IPS-NIHi7 (cell line): ENCODE data around the gene PKP4.
"Not testable (repeated sequence)": the region's sequence is repeated elsewhere in the genome, so short reads cannot be mapped to it uniquely, and the experiment has no call there.

Experiments used
- DNase-seq: peaks from one replicate; pipeline ENCODE4 v3.0.0; 2012; ENCODE audit warnings: mixed read lengths; ENCODE audit errors: extremely low spot score

Gene PKP4

DNA sequence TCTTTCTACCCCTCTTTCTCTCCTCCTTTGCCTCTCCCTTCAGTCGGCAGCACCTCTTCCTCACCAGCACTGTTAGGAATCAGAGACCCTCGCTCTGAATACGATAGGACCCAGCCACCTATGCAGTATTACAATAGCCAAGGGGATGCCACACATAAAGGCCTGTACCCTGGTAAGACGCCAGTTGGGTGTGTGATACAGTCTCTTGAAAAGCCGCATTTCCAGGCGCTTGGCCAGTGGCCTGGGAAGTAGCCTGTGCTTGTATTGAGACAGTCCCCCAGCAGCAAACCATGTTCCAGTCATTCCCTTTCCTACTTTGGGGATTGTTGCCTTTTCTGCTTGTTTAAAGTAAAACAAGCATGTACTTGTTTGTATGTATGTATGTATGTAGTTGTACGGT, 219.9 kb downstream of the PKP4 start:
- no peak for DNase-seq

DNA sequence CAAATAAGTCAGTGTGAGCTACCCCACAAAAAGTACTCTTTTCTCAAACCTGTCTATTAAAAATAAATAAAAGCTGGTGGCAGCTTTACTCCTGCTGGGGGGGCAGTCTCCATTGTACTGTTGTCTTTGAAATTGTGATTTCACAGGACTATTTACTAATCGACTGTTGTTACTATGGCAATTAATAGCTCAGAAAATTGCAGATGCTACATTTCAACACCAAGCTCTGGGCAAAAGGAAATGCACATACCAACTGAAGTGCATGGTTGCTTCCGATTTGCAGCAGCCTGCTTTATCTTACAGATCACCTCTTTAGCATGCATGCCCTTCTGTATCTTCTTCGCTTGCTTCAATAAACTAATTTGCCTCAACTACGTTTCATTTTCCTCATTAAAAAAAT, 220.8 kb downstream of the PKP4 start:
- no peak for DNase-seq

DNA sequence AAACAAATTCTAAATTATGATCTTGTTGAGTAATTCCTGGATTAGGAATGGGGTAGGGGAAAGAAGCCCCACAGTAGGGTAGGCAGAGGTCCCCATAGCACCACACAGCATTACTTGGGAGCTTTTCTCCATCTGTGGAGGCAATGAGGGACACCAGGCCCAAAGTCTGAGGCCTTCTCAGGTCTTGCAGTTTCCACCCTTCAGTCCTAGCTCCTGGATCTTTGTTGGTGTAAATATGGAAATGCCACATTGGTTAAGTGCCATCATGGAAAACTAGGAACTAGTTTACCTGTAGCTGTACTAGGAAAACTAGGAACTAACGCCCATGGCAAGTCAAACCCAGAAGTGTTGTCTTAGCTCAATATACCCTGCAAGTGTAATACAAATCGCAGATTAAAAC, 225.1 kb downstream of the PKP4 start:
- DNase-seq: no peak

DNA sequence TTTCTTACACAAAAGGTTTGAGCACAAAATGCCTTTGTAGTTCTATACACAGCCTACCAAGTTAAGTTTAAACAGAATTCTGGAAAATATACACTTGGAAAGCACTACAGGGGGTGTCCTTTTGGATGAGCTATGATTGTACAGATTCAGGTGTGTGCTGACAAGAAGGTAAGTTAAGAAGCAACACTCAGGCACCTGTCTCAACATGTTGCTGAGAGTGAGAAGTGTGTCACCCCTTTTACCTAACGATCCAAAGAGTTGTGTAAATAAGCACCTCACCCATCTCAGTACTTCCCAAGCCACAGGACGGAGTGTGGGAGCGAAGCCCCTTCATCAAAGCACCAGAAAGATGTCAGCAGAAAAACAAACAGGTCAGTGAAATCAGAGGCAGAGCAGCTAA, 228.9 kb downstream of the PKP4 start:
- no peak for DNase-seq

DNA sequence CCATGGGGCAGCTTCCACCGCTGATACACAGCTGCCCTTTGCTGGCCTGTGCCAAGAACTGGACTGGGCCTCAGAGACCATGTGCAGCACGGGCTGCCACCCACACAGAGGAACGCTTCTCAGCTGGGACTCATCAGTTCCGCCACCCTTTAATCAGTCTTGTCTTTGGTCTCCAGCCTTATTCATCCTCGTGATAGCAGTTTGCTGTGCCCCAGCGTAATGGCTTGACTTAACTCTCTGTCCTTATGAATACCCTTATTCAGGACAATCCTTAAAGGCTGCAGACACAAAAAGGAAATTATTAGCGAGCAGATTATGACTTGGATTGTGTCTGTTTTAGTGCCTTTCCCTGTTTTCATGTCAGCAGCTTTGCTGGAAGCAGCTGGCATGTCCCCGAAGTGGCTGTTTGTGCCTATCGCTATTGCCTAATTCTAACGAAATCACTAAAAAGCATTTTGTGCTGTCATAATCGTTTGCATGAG, 229.5 kb downstream of the PKP4 start:
- no peak for DNase-seq

DNA sequence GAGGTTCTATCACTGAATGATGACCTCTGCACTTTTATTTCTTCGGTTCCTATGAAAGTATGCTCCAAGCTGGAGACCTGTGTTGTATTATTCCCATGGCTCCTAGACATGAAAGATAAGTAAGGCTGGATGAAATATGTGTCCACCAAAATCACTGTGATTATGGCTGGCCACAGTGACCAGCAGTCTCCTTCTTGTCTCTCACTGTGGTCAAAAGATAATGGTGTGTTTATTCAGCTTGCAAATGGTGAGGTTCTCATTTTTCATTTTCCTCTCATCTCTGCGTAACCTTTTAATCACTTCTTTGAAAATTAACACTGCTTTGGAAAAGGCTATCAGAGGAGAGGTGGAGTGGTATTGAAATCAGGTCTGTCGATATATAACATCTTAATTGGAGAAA, 230.6 kb downstream of the PKP4 start:
- DNase-seq: no peak

DNA sequence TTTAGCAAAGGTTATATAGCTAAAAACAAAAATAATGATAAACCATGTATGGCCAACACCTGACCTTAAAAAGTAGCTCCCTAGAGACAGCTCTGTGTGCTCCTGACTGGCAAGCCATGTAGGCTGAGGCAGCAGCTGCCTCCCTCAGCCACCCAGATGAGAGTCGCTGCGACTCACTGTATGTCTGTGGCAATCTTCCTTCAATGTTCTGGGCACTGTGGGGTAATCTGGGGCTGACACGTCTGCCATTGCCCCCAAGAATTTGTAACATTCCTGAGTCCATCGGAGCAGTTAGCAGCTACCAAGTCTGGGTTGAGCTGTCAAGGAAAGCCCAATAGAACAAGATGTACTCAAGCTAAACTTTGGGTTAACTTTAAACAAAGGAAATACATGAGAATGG, 232.0 kb downstream of the PKP4 start:
- no peak for DNase-seq

DNA sequence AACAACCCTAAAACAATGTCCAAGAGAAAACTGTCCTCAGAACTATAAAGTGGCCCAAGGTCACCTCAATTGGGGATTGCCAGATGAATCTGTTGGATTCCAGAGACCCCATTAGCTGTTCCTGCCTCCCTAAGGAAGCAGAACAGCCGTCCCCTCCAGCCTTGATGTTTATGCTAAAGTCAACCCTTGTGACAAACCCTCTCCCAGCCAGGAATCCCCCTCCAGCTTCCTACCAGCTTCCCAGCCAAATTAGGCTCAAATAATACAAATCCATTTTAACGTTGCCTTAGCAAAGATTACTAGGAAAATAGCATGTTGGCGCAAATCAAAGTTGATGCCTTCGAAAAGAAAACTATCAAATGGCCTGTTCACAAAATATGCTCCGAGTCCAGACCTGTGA, 232.6 kb downstream of the PKP4 start:
- DNase-seq: no peak

DNA sequence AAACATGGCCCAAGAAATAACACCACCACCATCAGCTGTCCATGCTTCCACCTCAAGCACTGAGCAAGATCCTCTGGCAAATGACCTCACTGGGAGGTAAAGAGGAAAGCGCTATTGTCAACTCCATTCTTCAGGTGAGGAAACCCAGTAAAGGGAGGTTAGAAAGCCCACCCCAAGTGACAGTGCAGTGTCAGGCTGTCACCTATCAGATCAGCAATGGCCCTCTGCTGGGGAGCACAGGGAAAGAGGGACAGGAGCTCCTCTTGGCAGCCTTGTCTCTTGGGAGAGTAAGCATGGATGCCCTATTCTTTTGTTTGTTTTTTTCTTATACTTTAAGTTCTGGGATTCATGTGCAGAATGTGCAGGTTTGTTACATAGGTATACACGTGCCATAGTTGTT, 234.1 kb downstream of the PKP4 start:
- no peak for DNase-seq

DNA sequence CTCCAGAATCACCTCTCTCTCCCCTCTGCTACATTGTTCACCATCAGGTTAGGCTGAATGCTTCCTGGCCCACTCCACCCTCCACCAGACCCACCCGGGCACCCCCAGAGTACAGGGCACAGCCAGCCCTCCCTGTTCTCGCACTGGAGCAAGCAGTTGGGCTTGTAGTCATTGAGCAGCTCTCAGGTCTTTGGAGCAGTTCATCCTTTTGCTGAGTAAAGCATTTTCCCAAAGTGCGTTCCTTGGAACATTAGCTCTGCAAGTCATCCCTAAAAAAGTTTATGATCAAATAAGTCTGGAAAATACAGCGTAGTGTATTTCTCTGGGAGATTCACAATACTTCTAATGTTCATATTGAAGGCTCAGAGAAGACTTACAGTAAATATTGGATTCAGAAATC, 234.9 kb downstream of the PKP4 start:
- no peak for DNase-seq

DNA sequence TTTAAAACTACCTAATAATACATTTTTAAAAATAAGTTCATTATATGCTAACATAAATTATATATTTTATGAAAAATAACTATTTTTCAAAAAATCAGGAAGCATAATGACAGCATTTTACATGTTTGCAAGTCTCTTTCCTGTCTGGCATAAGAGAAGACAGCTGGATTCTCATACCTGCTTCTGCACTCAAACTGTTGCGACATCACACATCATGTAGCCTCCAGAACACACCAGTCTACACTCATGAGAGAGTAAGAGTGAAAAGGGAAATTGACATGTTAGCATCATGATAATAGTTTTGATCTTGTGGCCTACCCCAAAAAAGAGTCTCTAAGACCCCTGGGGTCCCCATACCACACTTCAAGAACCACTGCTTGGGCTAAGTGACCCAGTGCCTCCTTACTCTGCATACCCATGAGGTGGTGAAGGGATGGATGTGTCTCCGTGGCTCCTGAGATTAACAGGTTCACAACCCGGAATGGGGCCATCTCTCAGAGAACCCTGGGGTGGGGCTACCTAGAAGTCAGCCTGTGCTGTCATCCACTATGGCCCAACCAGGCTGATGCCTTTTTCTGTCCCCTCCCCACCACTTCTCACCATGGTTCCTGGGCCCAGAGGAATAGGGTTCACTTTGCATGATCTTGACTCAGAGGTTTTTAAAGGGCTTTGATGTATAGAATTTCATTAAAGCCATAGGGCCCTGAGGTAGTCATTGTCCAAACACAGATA, 235.8 kb downstream of the PKP4 start:
- no peak for DNase-seq

DNA sequence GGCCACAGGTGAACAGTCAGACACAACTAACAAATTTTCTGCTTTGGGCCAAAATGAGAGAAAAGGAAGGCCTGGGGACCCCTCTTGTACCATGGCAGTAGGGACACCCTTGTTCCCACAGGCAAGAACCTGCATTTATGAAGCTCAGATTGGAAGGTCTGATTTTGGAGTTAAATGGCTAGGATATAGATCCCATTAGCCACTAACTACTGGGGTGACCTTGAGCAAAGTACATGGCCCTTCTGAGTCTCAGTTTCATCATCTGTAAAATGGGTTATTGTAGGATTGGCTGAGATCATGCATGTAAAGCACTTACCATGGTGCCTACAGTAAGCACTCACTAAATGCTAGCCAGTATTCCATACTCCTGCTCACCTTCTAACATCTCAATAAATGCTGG, 236.7 kb downstream of the PKP4 start:
- no peak for DNase-seq

DNA sequence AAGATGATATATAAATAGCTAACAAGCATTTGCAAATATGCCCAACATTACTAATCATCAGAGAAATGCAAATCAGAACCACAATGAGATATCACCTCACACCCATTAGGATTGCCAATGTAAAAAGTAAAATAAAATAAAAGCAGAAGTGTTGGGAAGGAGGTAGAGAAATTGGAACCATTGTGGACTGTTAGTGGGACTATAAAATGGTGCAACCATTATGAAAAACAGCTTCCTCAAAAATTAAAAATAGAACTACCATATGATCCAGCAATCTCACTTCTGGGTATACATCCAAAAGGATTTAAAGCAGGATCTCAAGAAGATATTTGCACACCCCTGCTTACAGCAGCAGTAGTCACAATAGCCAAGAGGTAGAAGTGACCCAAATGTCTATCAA, 238.6 kb downstream of the PKP4 start:
- DNase-seq: no peak

DNA sequence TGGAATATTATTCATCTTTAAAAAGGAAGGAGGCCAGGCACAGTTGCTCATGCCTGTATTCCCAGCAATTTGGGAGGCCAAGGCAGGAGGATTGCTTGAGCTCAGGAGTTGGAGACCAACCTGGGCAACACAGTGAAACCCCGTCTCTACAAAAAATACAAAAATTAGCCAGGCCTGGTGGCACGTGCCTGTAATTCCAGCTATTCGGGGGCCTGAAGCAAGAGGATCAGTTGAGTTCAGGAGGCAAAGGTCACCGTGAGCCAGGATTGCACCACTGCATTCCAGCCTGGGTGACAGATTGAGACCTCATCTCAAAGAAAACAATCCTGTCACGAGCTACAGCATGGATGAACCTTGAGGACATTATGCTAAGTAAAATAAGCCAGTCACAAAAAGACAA, 239.0 kb downstream of the PKP4 start:
- DNase-seq: not testable (repeated sequence)

DNA sequence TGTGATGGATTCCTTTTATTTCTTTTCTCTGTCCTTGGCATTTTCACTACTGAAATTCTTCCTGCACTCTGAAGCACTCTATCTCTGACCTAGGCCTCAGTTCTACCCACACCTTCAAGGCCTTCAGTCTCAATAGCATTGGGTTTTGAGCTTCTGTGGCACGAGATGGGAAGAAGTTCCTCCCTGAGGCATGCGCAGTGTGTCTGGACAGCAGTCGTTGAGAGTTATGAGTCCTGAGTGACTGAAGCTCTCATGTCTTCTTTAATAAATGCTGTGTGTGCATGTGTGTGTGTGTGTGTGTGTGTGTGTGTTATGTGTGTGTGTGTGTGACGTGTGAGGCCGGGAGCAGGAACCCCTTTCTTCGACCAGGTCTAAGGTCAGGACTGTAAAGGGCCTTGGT, 242.6 kb downstream of the PKP4 start:
- DNase-seq: no peak

DNA sequence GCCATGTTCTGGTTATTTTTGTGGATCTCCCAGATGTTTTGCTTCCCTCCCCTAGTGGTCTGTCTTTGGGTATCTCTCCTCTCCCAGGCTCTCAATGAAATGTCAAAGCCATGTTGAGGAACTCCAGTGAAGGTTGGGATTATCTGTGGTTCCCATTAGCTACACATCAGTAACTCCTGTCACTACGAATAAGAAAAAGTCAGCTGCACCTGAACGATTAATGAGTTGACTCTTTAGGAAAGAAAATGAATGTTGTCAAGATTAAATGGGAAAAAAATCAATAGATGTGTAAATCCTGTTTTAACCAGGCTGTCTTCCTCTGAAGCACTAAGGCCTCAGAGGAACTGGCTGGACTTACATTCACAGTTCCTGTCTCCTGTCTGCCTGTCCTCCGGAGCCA, 244.3 kb downstream of the PKP4 start:
- DNase-seq: no peak

DNA sequence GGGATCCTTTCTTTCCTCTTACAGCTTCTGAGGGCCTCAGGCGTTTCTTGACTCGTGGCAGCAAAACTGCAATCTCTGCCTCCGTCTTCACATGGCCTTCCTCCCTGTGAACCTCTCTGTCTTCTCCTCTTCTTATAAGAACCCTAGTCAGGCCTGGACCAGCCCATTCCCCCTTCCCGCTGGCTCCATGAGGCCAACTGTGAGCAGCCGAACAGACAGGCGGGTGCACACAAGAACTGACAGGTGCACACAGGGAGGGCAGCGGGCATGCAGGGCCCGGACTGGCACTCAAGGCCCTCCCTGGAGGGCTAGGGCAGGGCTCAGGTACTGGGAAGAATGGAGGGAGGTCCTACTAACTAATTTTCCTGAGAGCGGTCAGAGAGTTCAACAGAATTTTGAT, 246.0 kb downstream of the PKP4 start:
- no peak for DNase-seq

DNA sequence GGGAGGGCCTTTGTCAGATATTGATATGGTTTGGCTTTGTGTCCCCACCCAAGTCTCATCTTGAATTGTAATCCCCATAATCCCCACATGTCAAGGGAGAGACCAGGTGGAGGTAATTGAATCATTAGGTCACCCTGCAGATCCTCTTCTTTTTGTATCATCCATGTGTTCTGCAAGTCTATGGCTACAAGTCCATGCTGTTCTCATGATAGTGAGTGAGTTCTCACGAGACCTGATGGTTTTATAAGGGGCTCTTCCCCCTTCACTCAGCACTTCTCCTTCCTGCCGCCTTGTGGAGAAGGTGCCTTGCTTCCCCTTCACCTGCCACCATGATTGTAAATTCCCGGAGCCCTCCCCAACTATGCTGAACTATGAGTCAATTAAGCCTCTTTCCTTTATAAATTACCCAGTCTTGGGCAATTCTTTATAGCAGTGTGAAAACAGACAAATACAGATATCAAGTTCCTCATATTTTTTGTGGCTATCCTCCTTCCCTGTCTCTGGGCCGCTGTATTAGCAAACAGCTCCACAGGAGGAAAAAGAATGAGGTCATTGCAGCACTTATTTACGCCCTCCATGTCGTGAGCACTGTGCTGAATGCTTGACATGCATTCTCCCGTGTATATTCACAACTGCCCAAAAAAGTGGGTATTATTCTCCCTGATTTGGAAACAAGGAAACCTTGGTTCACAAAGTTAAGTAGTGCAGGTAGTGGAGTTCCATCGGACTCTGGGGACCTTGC, 248.1 kb downstream of the PKP4 start:
- not testable (repeated sequence) for DNase-seq

DNA sequence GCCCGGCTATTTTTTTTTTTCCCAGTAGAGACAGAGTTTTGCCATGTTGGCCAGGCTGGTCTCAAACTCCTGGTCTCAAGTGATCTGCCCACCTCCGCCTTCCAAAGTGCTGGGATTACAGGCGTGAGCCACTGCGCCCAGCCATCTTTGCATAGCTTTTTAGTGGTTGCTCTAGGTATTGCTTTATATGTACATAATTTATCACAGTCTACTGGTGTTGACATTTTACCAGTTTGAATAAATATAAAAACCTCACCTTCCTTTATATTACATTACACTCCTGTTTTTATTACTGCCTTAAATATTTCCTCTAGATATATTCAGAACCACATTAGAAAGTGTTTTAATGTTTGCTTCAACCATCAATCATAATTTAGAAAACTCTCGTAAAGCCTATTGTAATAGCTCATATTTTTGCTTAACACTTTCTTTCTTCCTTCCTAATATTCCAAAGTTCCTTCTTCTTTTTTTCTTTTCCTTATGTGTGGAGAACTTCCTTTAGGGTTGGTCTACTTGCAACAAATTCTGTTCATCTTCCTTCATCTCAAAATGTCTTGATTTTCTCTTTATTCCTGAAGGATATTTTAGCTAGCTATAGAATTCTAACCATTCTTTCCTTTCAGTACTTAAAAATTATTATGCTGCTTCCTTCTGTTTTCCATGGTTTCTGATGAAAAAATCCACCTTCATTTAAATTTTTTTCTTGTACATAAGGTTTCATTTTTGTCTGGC, 256.2 kb downstream of the PKP4 start:
- DNase-seq: no peak

DNA sequence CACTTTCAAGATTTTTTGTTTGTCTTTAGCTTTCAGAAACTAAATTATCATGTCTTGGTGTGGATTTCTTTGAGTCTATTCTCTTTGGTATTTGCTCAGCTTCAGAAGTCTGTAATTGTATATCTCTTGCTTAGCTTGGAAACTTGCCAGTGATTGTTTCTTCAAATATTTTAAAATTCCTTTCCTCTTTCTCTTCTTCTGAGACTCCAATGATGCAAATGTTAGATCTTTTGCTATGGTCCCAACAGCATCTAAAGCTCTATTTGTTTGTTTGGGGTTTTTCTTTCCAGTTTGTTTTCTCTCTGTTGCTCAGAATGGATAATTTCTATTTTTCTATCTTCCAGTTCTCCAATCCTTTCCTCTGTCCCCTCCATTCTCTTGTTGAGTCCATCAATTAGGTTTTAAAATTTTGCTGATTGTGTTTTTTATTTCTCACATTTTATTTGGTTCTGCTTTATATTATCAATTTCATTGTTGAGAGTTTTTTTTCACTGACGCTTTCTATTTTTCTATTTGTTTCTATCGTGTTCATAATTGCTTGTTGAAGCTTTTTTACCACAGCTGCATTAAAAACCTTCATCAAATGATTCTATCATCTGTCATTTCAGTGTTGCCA, 256.9 kb downstream of the PKP4 start:
- no peak for DNase-seq

DNA sequence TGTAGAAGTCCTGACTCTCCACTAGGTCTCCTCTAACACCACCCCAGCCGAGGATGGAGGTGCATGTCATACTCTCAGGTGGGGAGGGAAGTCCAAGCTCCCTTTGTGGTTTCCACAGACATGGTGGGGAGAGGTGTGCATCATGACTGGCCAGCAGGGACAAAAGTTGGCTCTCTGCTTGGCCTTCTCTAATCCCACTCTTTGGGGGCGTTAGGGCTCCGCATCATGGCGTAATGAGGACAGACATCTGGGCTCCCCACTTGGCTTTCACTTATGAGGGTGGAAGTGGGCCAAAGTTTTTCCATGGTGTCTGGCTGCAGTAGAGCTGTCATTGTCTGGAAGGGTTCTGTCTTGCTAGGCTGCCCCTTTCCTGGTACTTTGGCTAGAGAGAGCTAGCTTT, 257.7 kb downstream of the PKP4 start:
- DNase-seq: peak; percentile 2

DNA sequence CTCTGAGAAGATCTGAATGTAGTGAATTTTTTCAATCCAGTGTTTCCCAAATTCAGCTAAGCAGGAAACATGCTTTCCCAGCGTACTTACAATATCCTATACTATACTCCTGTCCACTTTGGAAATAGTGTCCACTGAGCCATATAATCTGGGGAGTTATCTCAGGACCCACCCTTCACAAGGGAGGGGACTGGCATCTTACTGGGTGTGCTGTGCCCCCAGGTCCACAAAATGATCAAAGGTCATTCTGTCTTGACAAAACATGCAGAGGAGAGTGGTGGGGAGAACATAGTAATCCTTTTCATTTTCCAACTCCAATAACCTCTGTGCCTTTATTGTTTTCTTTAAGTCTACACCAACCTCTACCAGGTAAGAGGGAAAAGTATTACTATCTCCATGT, 258.6 kb downstream of the PKP4 start:
- no peak for DNase-seq
